ENCODE measurements around the gene PLK3. TPM values are rescaled to one million over a fixed set of nuclear protein-coding genes. Genes with fewer than 3 reads are reported as not detected.
A peak's percentile ranks its signal among the peaks of the same experiment; 100 is the strongest.

PLK3 gene
- total and polyA plus RNA-seq, 8 donors = 6.1 to 35.3 (median 12.9) TPM

- TF ChIP-seq CTCF (IDR thresholded peaks at IDR 0.05) = no peak
- H3K27ac ChIP-seq = no peak overlapping the region
- H3K27me3 ChIP-seq = no peaks in the 10 kb centered on the region
- no peaks in the 10 kb centered on the region for H3K9me3 ChIP-seq
- intact Hi-C loops (cut with DNase I) = loop anchor here in 1 of 3 donors (10.0 kb wide), 1 partner anchor 175 kb away; no protein-coding TSS in a partner anchor
- peak in 1 of 6 donors; percentile 14 for DNase-seq
- no peak overlapping the region for H3K4me3 ChIP-seq
- H3K4me1 ChIP-seq = no peaks in the 10 kb centered on the region
- no peak for FAIRE-seq
- WGBS, 2 donors = 85 to 86% methylated on average over 12 of the region's 12 CpGs
- no peaks in the 10 kb centered on the region for H3K36me3 ChIP-seq
- ATAC-seq = no peak
Observed at GRCh38 chr1:44829506-44830384, 29.6 kb downstream of the PLK3 start.

- no peak overlapping the region for H3K27ac ChIP-seq
- no peaks in the 10 kb centered on the region for H3K4me1 ChIP-seq
- no peak overlapping the region for H3K4me3 ChIP-seq
- no peaks in the 10 kb centered on the region for H3K36me3 ChIP-seq
- no peak for TF ChIP-seq CTCF (IDR thresholded peaks at IDR 0.05)
- intact Hi-C loops (cut with DNase I) = loop anchor here in 1 of 3 donors (10.0 kb wide), 1 partner anchor 174 kb away; no protein-coding TSS in a partner anchor
- H3K9me3 ChIP-seq = no peaks in the 10 kb centered on the region
- 79 to 89% methylated on average over 10 of the region's 10 CpGs for WGBS, 2 donors
- no peaks in the 10 kb centered on the region for H3K27me3 ChIP-seq
- DNase-seq = peak in 1 of 6 donors; percentile 10
- FAIRE-seq = no peak
- ATAC-seq = no peak
Observed at GRCh38 chr1:44830900-44831304, 30.7 kb downstream of the PLK3 start.

- H3K27me3 ChIP-seq = no peaks in the 10 kb centered on the region
- H3K27ac ChIP-seq = no peak overlapping the region
- TF ChIP-seq CTCF (IDR thresholded peaks at IDR 0.05) = no peak
- 49 to 55% methylated on average over 9 of the region's 9 CpGs for WGBS, 2 donors
- peak in 1 of 6 donors; percentile 12 for DNase-seq
- intact Hi-C loops (cut with DNase I) = loop anchor here in 1 of 3 donors (10.0 kb wide), 1 partner anchor 173 kb away; no protein-coding TSS in a partner anchor
- ATAC-seq = no peak
- H3K4me1 ChIP-seq = no peaks in the 10 kb centered on the region
- no peak overlapping the region for H3K4me3 ChIP-seq
- FAIRE-seq = no peak
- H3K36me3 ChIP-seq = no peaks in the 10 kb centered on the region
- H3K9me3 ChIP-seq = no peaks in the 10 kb centered on the region
Observed at GRCh38 chr1:44831516-44831915, 31.3 kb downstream of the PLK3 start.

GRCh38 chr1:44832056-44832705, 32.0 kb downstream of the PLK3 start:
- H3K27ac ChIP-seq = no peak overlapping the region
- H3K27me3 ChIP-seq = no peaks in the 10 kb centered on the region
- WGBS, 2 donors = 70 to 76% methylated on average over 13 of the region's 13 CpGs
- no peak overlapping the region for H3K4me3 ChIP-seq
- intact Hi-C loops (cut with DNase I) = loop anchor here in 1 of 3 donors (10.0 kb wide), 1 partner anchor 173 kb away; no protein-coding TSS in a partner anchor
- no peaks in the 10 kb centered on the region for H3K9me3 ChIP-seq
- FAIRE-seq (no peak), DNase-seq (peak in 1 of 6 donors; percentile 13), ATAC-seq (no peak)
- no peaks in the 10 kb centered on the region for H3K4me1 ChIP-seq
- TF ChIP-seq CTCF (IDR thresholded peaks at IDR 0.05) = no peak
- no peaks in the 10 kb centered on the region for H3K36me3 ChIP-seq

Measured in pancreas (tissue), 10 donors.